Measurements from ENCODE around the gene PARVG.
A peak's percentile ranks its signal among the peaks of the same experiment; 100 is the strongest.

PARVG gene

GRCh38 chr22:44155115-44155514 lies 25.6 kb upstream of the PARVG start:
- no peak for DNase-seq

GRCh38 chr22:44157916-44158618 lies 22.7 kb upstream of the PARVG start:
- no peak for DNase-seq

- DNase-seq, result no peak
Observed at GRCh38 chr22:44158816-44159215, 21.9 kb upstream of the PARVG start.

- DNase-seq, result no peak
Observed at GRCh38 chr22:44159221-44159620, 21.5 kb upstream of the PARVG start.

GRCh38 chr22:44159811-44160210 lies 20.9 kb upstream of the PARVG start:
- no peak for DNase-seq

GRCh38 chr22:44160421-44160820 lies 20.3 kb upstream of the PARVG start:
- DNase-seq, result no peak

- DNase-seq, result no peak
Observed at GRCh38 chr22:44161673-44162072, 19.1 kb upstream of the PARVG start.

- no peak for DNase-seq
Observed at GRCh38 chr22:44162960-44163359, 17.8 kb upstream of the PARVG start.

- DNase-seq, result no peak
Observed at GRCh38 chr22:44163536-44163935, 17.2 kb upstream of the PARVG start.

GRCh38 chr22:44164031-44164430 lies 16.7 kb upstream of the PARVG start:
- no peak for DNase-seq

GRCh38 chr22:44165286-44165874 lies 15.3 kb upstream of the PARVG start:
- no peak for DNase-seq

- DNase-seq, result no peak
Observed at GRCh38 chr22:44166498-44167276, 14.0 kb upstream of the PARVG start.

GRCh38 chr22:44167501-44167900 lies 13.2 kb upstream of the PARVG start:
- no peak for DNase-seq

- DNase-seq, result no peak
Observed at GRCh38 chr22:44168206-44168605, 12.5 kb upstream of the PARVG start.

- no peak for DNase-seq
Observed at GRCh38 chr22:44170470-44170869, 10.3 kb upstream of the PARVG start.

GRCh38 chr22:44171561-44171960 lies 9.2 kb upstream of the PARVG start:
- no peak for DNase-seq

GRCh38 chr22:44172370-44173108 lies 8.2 kb upstream of the PARVG start:
- DNase-seq, result peak in 1 of 2 donors; percentile 70

GRCh38 chr22:44173154-44173553 lies 7.6 kb upstream of the PARVG start:
- DNase-seq, result no peak

GRCh38 chr22:44175676-44176075 lies 5.0 kb upstream of the PARVG start:
- DNase-seq, result no peak

- DNase-seq, result no peak
Observed at GRCh38 chr22:44179196-44179988, 1.3 kb upstream of the PARVG start.

GRCh38 chr22:44179989-44180705 lies 578 bp upstream of the PARVG start:
- DNase-seq, result no peak
